ENCODE results near the gene GOLGB1. TPM values are rescaled to one million over a fixed set of nuclear protein-coding genes. Genes with fewer than 3 reads are reported as not detected.

The GOLGB1 gene
- total RNA-seq, 1 donor from 2014 or later: 51.3 TPM

DNA sequence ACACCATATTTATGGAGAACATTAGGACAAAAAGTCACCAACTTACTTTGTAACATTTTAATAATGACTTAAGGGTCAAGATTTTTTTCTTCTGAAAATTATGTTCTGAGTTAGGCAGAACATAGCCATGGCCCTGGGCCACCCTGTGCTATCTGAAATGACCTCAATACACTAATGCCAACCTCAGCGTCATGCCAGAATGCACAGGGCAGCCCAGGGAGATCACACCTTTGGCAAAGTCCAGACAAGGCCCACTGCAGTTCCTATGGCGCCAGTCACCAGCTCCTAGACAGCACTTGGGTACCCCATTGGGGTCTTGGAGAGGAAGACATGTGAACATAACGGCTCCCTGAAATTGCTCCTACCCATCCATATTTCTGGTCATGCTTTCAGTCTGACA lies 121.9 kb downstream of the GOLGB1 start:
- DNase-seq: no peak

DNA sequence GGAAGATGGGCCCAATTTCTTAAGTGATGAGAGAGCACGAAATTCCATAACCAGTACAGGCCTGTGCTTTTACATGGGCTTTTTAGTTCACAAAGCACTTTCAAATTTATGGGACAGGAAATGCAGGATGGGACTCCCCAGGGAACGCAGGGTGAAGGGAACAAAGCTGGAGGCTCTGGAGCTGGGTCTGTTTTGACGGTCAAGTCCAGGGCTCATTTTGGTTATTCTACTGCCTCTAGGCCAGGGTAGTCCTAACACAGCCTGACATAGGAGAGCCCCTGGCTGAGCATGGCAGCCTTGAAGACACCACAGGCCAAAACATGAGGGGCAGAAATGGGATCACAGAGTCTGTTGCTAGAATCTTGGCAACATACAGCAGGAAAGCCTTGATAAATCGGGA lies 122.3 kb downstream of the GOLGB1 start:
- DNase-seq: no peak

DNA sequence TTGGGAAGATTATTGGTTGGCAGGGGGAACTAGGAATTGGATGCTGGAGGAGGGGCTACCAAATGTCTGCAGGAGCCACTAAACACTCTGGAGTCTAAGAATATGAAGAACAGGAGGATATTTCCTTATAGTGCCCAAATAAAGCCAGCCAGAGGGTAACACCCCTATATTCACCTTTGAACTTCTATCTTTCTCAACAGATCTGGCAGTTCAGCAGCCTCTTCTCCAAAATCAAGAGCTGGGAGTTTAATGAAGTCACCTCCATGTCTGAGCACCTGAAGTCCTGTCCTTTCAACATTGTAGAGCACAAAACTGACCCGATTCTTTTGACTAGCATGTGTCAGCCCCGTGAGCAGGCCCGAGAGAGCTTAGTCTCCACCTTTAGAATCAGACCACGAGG lies 123.0 kb downstream of the GOLGB1 start:
- no peak for DNase-seq

DNA sequence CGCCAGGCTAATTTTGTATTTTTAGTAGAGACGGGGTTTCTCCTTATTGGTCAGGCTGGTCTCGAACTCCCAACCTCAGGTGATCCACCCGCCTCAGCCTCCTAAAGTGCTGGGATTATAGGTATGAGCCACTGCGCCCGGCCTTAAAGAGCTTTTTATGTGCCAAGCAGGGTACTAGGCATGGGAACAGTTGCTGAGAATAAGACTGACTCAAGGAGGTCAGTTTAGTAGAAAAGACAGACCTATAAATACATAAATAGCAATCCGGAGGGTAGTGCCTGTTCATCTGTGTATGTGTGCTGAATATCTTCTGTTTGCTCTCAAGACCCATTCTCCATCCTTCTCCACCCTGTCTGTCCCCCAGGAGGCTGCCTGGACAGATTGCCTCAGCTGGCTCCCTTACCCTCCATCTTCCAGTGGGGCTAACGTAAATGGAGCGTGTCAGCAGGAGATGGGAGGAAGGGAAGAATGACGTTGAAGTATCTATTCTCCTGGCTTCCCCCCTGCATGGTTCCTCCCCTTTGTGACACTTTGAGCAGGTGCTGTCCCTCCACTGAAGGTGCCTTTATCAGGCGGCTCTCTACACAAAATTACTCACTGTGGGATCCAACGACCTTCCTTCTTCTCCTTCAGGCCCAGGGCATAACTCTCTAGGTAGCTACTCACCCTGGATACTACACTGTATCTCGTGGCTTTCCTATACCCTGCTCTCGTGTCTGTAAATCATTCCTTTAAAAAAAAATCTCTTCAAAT lies 125.2 kb downstream of the GOLGB1 start:
- no peak for DNase-seq

DNA sequence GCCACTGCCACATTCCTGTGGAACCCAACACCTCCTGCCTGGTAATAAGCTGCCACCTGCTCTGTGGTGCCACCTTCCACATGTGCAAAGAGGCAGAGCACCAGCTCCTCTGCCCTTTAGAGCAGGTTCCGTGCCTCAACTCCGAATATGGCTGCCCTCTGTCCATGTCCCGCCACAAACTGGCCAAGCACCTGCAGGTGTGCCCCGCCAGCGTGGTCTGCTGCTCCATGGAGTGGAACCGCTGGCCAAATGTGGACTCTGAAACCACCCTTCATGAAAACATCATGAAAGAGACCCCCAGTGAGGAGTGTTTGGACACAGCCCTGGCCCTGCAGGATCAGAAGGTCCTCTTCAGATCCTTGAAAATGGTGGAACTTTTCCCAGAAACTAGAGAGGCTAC lies 128.1 kb downstream of the GOLGB1 start:
- no peak for DNase-seq

DNA sequence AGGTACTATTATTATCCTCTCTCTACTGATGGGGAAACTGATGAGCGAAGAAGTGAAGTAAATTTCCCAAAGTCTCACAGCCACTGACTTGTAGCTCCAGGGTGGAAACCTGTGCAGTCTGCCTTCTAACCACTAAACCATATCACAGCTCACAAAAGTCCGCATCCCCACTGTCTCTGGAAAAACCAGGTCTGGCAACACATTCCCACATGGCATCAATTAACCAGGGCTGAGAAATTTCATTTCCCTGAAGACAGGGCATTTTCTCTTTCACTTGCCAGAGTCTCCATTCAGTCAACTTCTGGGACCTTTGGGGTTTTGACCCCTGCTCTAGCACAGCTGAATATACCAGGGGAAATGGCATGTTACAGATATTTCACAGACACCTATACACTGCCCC lies 129.8 kb downstream of the GOLGB1 start:
- no peak for DNase-seq

Small RNA genes within 50 kb of the gene (small RNA-seq; reads per million reads assigned to genes)
- not detected for gene RNU4-62P (ENCODE audit: low replicate concordance)

Other genes with a start within 250 kb of the GOLGB1 start
- 3.7 TPM for gene POLQ, start 203.8 kb downstream of the GOLGB1 start, total RNA-seq
- gene ARGFX, start 181.8 kb downstream of the GOLGB1 start, total RNA-seq: not detected
- 0.59 TPM for gene FBXO40, start 156.4 kb downstream of the GOLGB1 start, total RNA-seq
- 9.1 TPM for gene HCLS1, start 88.8 kb downstream of the GOLGB1 start, total RNA-seq
- gene IQCB1, start 85.3 kb upstream of the GOLGB1 start, total RNA-seq: 26.3 TPM
- 10.0 TPM for gene EAF2, start 85.5 kb upstream of the GOLGB1 start, total RNA-seq
- gene SLC15A2, start 144.7 kb upstream of the GOLGB1 start, total RNA-seq: 7.7 TPM